ENCODE measurements around the gene CPNE5. TPM values are rescaled to one million over a fixed set of nuclear protein-coding genes. Genes with fewer than 3 reads are reported as not detected.

CPNE5 gene
- total and polyA plus RNA-seq, 2 experiments from 2014 or later: 0.30 to 1.2 TPM

DNA sequence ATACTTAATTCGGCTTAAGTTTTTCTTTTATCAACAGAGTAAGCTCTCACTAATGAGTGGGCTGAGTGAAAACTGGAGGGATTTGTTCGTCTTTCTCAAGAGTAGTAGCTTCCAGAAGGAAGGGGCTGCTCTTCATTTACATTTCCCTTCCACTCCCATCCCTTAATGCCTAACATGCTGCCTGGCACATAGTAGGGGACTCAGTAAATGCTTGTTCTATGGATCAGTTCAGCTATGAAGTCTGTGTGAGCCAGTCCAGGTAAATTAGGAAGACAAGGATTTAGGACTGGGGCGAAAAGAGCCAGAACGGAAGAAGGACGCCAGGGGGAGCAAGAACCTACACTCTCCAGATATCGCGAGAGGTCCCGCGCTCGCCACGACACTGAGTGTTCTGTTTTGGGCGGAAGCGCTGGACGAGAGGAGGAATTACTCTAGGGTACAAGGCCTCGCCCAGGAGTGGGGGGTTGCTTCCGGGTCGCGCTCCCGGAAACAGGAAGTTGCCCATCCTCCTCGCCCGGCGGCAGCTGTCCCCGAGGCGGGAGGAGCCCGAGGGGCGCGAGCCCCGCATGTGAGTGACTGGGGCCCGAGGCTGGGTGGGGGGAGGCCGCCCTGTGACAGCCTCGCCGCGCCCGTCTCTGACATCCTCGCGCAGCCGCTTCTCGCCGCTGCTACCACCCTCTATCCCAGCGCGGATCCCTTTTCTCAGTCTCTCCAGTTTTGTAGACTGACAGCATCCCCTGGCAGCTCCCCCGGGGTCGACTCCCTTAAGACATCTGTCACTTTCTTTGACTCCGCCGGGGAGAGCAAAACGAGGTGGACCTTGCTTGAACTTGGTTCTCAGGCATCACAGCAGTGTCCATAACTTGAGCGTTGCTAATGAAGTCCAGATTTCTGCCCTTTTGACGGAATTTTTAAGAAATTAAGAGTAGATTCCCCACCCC, 46.5 kb upstream of the CPNE5 start, which contains the start of gene C6orf89:
C6orf89 (plus strand) TSS at position 492 of the 941 bp plus-strand sequence. CDS start 13,493 bp downstream, outside the sequence.
- H4K20me1 ChIP-seq (ENCODE audit: insufficient read depth, poor library complexity, severe bottlenecking): no peaks in the 10 kb centered on the region

GRCh38 chr6:36884610-36885009, 45.4 kb upstream of the CPNE5 start:
- no peaks in the 10 kb centered on the region for H3K27me3 ChIP-seq
- no peak for TF ChIP-seq CTCF (IDR thresholded peaks at IDR 0.05; ENCODE audit: poor library complexity)
- TF ChIP-seq EZH2 (IDR thresholded peaks at IDR 0.05; ENCODE audit: borderline replicate concordance): no peak
- no peak for TF ChIP-seq EZH2phosphoT487 (IDR thresholded peaks at IDR 0.05; ENCODE audit: low read depth, severe bottlenecking, unreplicated experiment)
- peaks cover 7% of the 10 kb centered on the region for H3K4me1 ChIP-seq (ENCODE audit: insufficient read depth)
- H3K9me2 ChIP-seq (replicated peaks; ENCODE audit: insufficient read depth): no peaks in the 10 kb centered on the region
- H3K79me2 ChIP-seq: peaks cover 35% of the 10 kb centered on the region
- H3K9me3 ChIP-seq (ENCODE audit: low read depth): no peaks in the 10 kb centered on the region
- H3K4me2 ChIP-seq: no peak overlapping the region
- no peaks in the 10 kb centered on the region for H4K20me1 ChIP-seq (ENCODE audit: insufficient read depth, poor library complexity, severe bottlenecking)
- peak overlapping the region; percentile 72 for H2AFZ ChIP-seq
- WGBS (ENCODE audit: low lambda C conversion rate, missing lambda C conversion rate): 100% methylated on average over 3 of the region's 3 CpGs
- H3K36me3 ChIP-seq (replicated peaks; ENCODE audit: insufficient read depth, low read depth): no peaks in the 10 kb centered on the region
- no peak overlapping the region for H3K4me3 ChIP-seq
- no peak for DNase-seq (ENCODE audit: low spot score)
- H3K27ac ChIP-seq: no peak overlapping the region

More for the DNA sequence above, 46.5 kb upstream of the CPNE5 start, which contains the start of gene C6orf89:
- peak within 1 kb of the TSS; percentile 80 for H3K27ac ChIP-seq
- peak within 1 kb of the TSS; percentile 78 for H3K4me2 ChIP-seq
- no peaks in the 10 kb centered on the region for H3K27me3 ChIP-seq
- no peaks in the 10 kb centered on the region for H3K9me2 ChIP-seq (replicated peaks; ENCODE audit: insufficient read depth)
- TF ChIP-seq EZH2 (IDR thresholded peaks at IDR 0.05; ENCODE audit: borderline replicate concordance) (no peak), CTCF (IDR thresholded peaks at IDR 0.05; ENCODE audit: poor library complexity) (peak; percentile 92), EZH2phosphoT487 (IDR thresholded peaks at IDR 0.05; ENCODE audit: low read depth, severe bottlenecking, unreplicated experiment) (no peak)
- H3K9me3 ChIP-seq (ENCODE audit: low read depth): no peaks in the 10 kb centered on the region
- no peaks in the 10 kb centered on the region for H3K36me3 ChIP-seq (replicated peaks; ENCODE audit: insufficient read depth, low read depth)
- peaks cover 46% of the 10 kb centered on the region for H3K79me2 ChIP-seq
- peak within 1 kb of the TSS; percentile 41 for H3K4me3 ChIP-seq
- WGBS (ENCODE audit: low lambda C conversion rate, missing lambda C conversion rate): 6% methylated on average over 34 of the region's 48 CpGs
- peaks cover 7% of the 10 kb centered on the region for H3K4me1 ChIP-seq (ENCODE audit: insufficient read depth)
- DNase-seq (ENCODE audit: low spot score): peak; percentile 98
- H2AFZ ChIP-seq: peak within 1 kb of the TSS; percentile 72

- TF ChIP-seq EZH2 (IDR thresholded peaks at IDR 0.05; ENCODE audit: borderline replicate concordance) (no peak), EZH2phosphoT487 (IDR thresholded peaks at IDR 0.05; ENCODE audit: low read depth, severe bottlenecking, unreplicated experiment) (no peak), CTCF (IDR thresholded peaks at IDR 0.05; ENCODE audit: poor library complexity) (no peak)
- no peak for DNase-seq (ENCODE audit: low spot score)
- no peaks in the 10 kb centered on the region for H3K9me2 ChIP-seq (replicated peaks; ENCODE audit: insufficient read depth)
- peak overlapping the region; percentile 70 for H2AFZ ChIP-seq
- H4K20me1 ChIP-seq (ENCODE audit: insufficient read depth, poor library complexity, severe bottlenecking): no peaks in the 10 kb centered on the region
- H3K79me2 ChIP-seq: peaks cover 22% of the 10 kb centered on the region
- WGBS (ENCODE audit: low lambda C conversion rate, missing lambda C conversion rate): 40% methylated on average over 6 of the region's 6 CpGs
- no peaks in the 10 kb centered on the region for H3K9me3 ChIP-seq (ENCODE audit: low read depth)
- peak overlapping the region; percentile 96 for H3K27ac ChIP-seq
- H3K4me3 ChIP-seq: peak overlapping the region; percentile 37
- H3K27me3 ChIP-seq: no peaks in the 10 kb centered on the region
- peak overlapping the region; percentile 76 for H3K4me2 ChIP-seq
- peaks cover 13% of the 10 kb centered on the region for H3K4me1 ChIP-seq (ENCODE audit: insufficient read depth)
- H3K36me3 ChIP-seq (replicated peaks; ENCODE audit: insufficient read depth, low read depth): no peaks in the 10 kb centered on the region
Measured at GRCh38 chr6:36875250-36875633, 36.0 kb upstream of the CPNE5 start.
